H1 (cell line): ENCODE data around the gene TFEC. TPM values are rescaled to one million over a fixed set of nuclear protein-coding genes. Genes with fewer than 3 reads are reported as not detected.

Experiments used
- CTCF ChIA-PET: fragments of 300-600 bp; sonication (Branson Sonifier 250); formaldehyde crosslinking; loops from one replicate; lab custom pipeline; 2021; ENCODE audit not compliant: partially characterized antibody; lab: Charles Lee
- POLR2A ChIA-PET: fragments of 300-600 bp; sonication (Branson Sonifier 250); formaldehyde crosslinking; loops from one replicate; lab custom pipeline; 2021; ENCODE audit warnings: inconsistent platforms; ENCODE audit not compliant: partially characterized antibody; lab: Charles Lee
- DNase-seq, 2 experiments: peaks; one replicate each; pipeline versions ENCODE4 v3.0.0 to v3.0.0-alpha.2; 2010 to 2022; ENCODE audit warnings: low spot score in 2 of 2, low read depth in 1 of 2, mixed read lengths in 1 of 2
- FAIRE-seq: peaks from 2 replicates; lab custom pipeline; 2011; peaks lifted over from hg19 to GRCh38; lab: Jason Lieb, UNC
- H2AFZ ChIP-seq: 2 replicates; pipeline ENCODE4 v1.8.1; 2012; ENCODE audit warnings: low read length, inconsistent platforms
- H2AK5ac ChIP-seq: 2 replicates; pipeline ENCODE4 v1.6.1; 2013; ENCODE audit warnings: low read depth, low read length
- H2BK120ac ChIP-seq: replicated peaks from 2 replicates; pipeline ENCODE3; 2013; ENCODE audit warnings: low read depth, low read length, inconsistent platforms
- H2BK12ac ChIP-seq: 2 replicates; pipeline ENCODE4 v1.6.1; 2013; ENCODE audit warnings: low read depth, low read length
- H2BK15ac ChIP-seq: 2 replicates; pipeline ENCODE4 v1.6.1; 2013; ENCODE audit warnings: low read length
- H2BK20ac ChIP-seq: 2 replicates; pipeline ENCODE4 v1.6.1; 2013; ENCODE audit warnings: low read length
- H2BK5ac ChIP-seq: 2 replicates; pipeline ENCODE4 v1.6.1; 2013; ENCODE audit warnings: low read depth, low read length
- H3K14ac ChIP-seq: 2 replicates; pipeline ENCODE4 v1.6.1; 2013; ENCODE audit warnings: inconsistent platforms; ENCODE audit not compliant: insufficient read length
- H3K18ac ChIP-seq: 2 replicates; pipeline ENCODE4 v1.6.1; 2013; ENCODE audit warnings: low read length; ENCODE audit errors: extremely low read depth
- H3K23ac ChIP-seq: 2 replicates; pipeline ENCODE4 v1.6.1; 2013; ENCODE audit warnings: inconsistent platforms; ENCODE audit not compliant: insufficient read length
- H3K23me2 ChIP-seq: 2 replicates; pipeline ENCODE4 v1.6.1; 2013; ENCODE audit warnings: low read depth, low read length
- H3K27ac ChIP-seq: 2 replicates; pipeline ENCODE4 v1.6.1; 2011; ENCODE audit warnings: low read depth, low read length, inconsistent platforms
- H3K27me3 ChIP-seq, 4 experiments: replicated peaks in 1 of 4; 1 replicate in 1 of 4; 2 replicates in 3 of 4; pipeline versions ENCODE4 v1.6.1 to v1.8.1; 2011 to 2013; ENCODE audit warnings: low read length in 3 of 4, mild to moderate bottlenecking in 3 of 4, inconsistent platforms in 2 of 4, mixed read lengths in 2 of 4, moderate library complexity in 1 of 4; ENCODE audit not compliant: control insufficient read depth in 3 of 4, insufficient read depth in 3 of 4; ENCODE audit errors: extremely low read depth in 1 of 4
- H3K36me3 ChIP-seq, 4 experiments: 2 replicates each; pipeline versions ENCODE4 v1.6.1 to v1.8.1; 2011 to 2013; ENCODE audit warnings: mild to moderate bottlenecking in 4 of 4, low read length in 3 of 4, moderate library complexity in 2 of 4, control low read depth in 1 of 4, inconsistent platforms in 1 of 4; ENCODE audit not compliant: insufficient read depth in 4 of 4, control insufficient read depth in 2 of 4
- H3K4ac ChIP-seq: replicated peaks from 2 replicates; pipeline ENCODE3; 2013; ENCODE audit warnings: low read length, low read depth, mixed read lengths, inconsistent platforms; ENCODE audit not compliant: insufficient read length
- H3K4me1 ChIP-seq, 4 experiments: replicated peaks in 1 of 4; 1 replicate in 1 of 4; 2 replicates in 3 of 4; pipeline versions ENCODE4 v1.6.1 to v1.8.1; 2011 to 2013; ENCODE audit warnings: low read length in 3 of 4, inconsistent platforms in 2 of 4, mixed read lengths in 1 of 4; ENCODE audit not compliant: insufficient read depth in 4 of 4, control insufficient read depth in 3 of 4
- H3K4me2 ChIP-seq, 2 experiments: 2 replicates each; pipeline versions ENCODE4 v1.6.1 to v1.8.1; 2011 to 2013; ENCODE audit warnings: low read depth in 2 of 2, low read length in 2 of 2, control low read depth in 1 of 2, inconsistent platforms in 1 of 2, mild to moderate bottlenecking in 1 of 2; ENCODE audit not compliant: insufficient read depth in 1 of 2
- H3K4me3 ChIP-seq, 4 experiments: fragments of 200-600, 300-600 bp in 1 of 4; sonication (generic), shearing (Covaris generic), sonication (Bioruptor Twin) in 1 of 4; 2 replicates each; pipeline versions ENCODE4 v1.5.1 to v1.8.1; 2011 to 2016; ENCODE audit warnings: low read length in 4 of 4, low read depth in 3 of 4, control low read depth in 2 of 4, inconsistent platforms in 2 of 4, mild to moderate bottlenecking in 2 of 4, mixed read lengths in 1 of 4, moderate library complexity in 1 of 4; ENCODE audit not compliant: insufficient read depth in 2 of 4; ENCODE audit errors: extremely low read depth in 1 of 4
- H3K56ac ChIP-seq: replicated peaks from 2 replicates; pipeline ENCODE3; 2013; ENCODE audit warnings: low read depth, mild to moderate bottlenecking, mixed read lengths, low read length, inconsistent platforms; ENCODE audit not compliant: insufficient read length
- H3K79me1 ChIP-seq: 2 replicates; pipeline ENCODE4 v1.6.1; 2013; ENCODE audit warnings: low read depth, low read length, control low read depth
- H3K79me2 ChIP-seq, 2 experiments: 2 replicates each; pipeline versions ENCODE4 v1.6.1 to v1.8.1; 2012 to 2013; ENCODE audit warnings: low read length in 2 of 2, mild to moderate bottlenecking in 2 of 2, inconsistent platforms in 1 of 2; ENCODE audit not compliant: insufficient read depth in 2 of 2, control insufficient read depth in 1 of 2
- H3K9ac ChIP-seq, 4 experiments: replicated peaks in 1 of 4; 1 replicate in 1 of 4; 2 replicates in 3 of 4; pipeline versions ENCODE4 v1.6.1 to v1.8.1; 2011 to 2013; ENCODE audit warnings: low read depth in 3 of 4, low read length in 3 of 4, control low read depth in 2 of 4, mild to moderate bottlenecking in 2 of 4, moderate library complexity in 2 of 4, inconsistent platforms in 1 of 4; ENCODE audit errors: extremely low read depth in 1 of 4
- H3K9me3 ChIP-seq, 2 experiments: 2 replicates each; pipeline versions ENCODE4 v1.6.1 to v1.8.1; 2012 to 2013; ENCODE audit warnings: mild to moderate bottlenecking in 2 of 2, moderate library complexity in 2 of 2, control low read depth in 1 of 2, inconsistent platforms in 1 of 2, low read depth in 1 of 2, low read length in 1 of 2, mixed read lengths in 1 of 2; ENCODE audit not compliant: insufficient read depth in 2 of 2
- H4K20me1 ChIP-seq, 2 experiments: replicated peaks in 1 of 2; 2 replicates each; pipeline versions ENCODE3 to v1.8.1; 2011 to 2013; ENCODE audit warnings: inconsistent platforms in 2 of 2, low read length in 2 of 2, mild to moderate bottlenecking in 1 of 2; ENCODE audit not compliant: insufficient read depth in 2 of 2, control insufficient read depth in 1 of 2
- H4K5ac ChIP-seq: 2 replicates; pipeline ENCODE4 v1.6.1; 2013; ENCODE audit warnings: low read length, low read depth, mixed read lengths, inconsistent platforms; ENCODE audit not compliant: insufficient read length
- H4K8ac ChIP-seq: 2 replicates; pipeline ENCODE4 v1.8.0; 2013; ENCODE audit warnings: mild to moderate bottlenecking, moderate library complexity, low read length, inconsistent platforms; ENCODE audit not compliant: insufficient read depth; ENCODE audit errors: extremely low read depth
- H4K91ac ChIP-seq: replicated peaks from 2 replicates; pipeline ENCODE3; 2013; ENCODE audit warnings: low read length, mixed read lengths, inconsistent platforms; ENCODE audit not compliant: insufficient read length
- CBX8 ChIP-seq: fragments of 300-800, 300-1000 bp; sonication (generic); IDR thresholded peaks from 2 replicates; pipeline ENCODE4 v1.7.1; 2016; ENCODE audit warnings: low read depth, low read length, borderline replicate concordance
- CHD2 ChIP-seq: IDR thresholded peaks from 2 replicates; pipeline ENCODE4 v1.6.1; 2012; ENCODE audit warnings: low read length, improper control_type of control experiment
- EGR1 ChIP-seq: IDR thresholded peaks from 2 replicates; pipeline ENCODE4 v1.6.1; 2011; ENCODE audit warnings: low read depth, low read length, borderline replicate concordance
- EP300 ChIP-seq, 2 experiments: IDR thresholded peaks; 1 replicate in 1 of 2; 2 replicates in 1 of 2; pipeline ENCODE4 v1.6.1; 2011 to 2012; ENCODE audit warnings: low read depth in 2 of 2, low read length in 2 of 2, mild to moderate bottlenecking in 2 of 2, borderline replicate concordance in 1 of 2, inconsistent platforms in 1 of 2, moderate library complexity in 1 of 2
- EZH2 ChIP-seq: fragments of 200-600 bp; sonication (generic); IDR thresholded peaks from 2 replicates; pipeline ENCODE4 v1.7.1; 2012; ENCODE audit warnings: low read depth, mild to moderate bottlenecking, moderate library complexity, low read length, inconsistent platforms; ENCODE audit not compliant: severe bottlenecking
- GTF2F1 ChIP-seq: IDR thresholded peaks from 2 replicates; pipeline ENCODE4 v1.6.1; 2012; ENCODE audit warnings: low read depth, low read length, improper control_type of control experiment, borderline replicate concordance
- NANOG ChIP-seq: IDR thresholded peaks from 2 replicates; pipeline ENCODE4 v1.6.1; 2011; ENCODE audit warnings: low read length, low read depth, mild to moderate bottlenecking, inconsistent platforms; ENCODE audit not compliant: insufficient read depth, poor library complexity, severe bottlenecking
- NRF1 ChIP-seq: IDR thresholded peaks from 2 replicates; pipeline ENCODE4 v1.6.1; 2011; ENCODE audit warnings: mild to moderate bottlenecking, low read depth, low read length, improper control_type of control experiment
- POU5F1 ChIP-seq: IDR thresholded peaks from 2 replicates; pipeline ENCODE4 v1.6.1; 2011; ENCODE audit warnings: low read depth, mild to moderate bottlenecking, low read length, moderate library complexity
- RBBP5 ChIP-seq: IDR thresholded peaks from 2 replicates; pipeline ENCODE4 v1.7.1; 2012; ENCODE audit warnings: low read depth, mild to moderate bottlenecking, inconsistent platforms, low read length, moderate library complexity, borderline replicate concordance
- RFX5 ChIP-seq: IDR thresholded peaks from 2 replicates; pipeline ENCODE4 v1.6.1; 2011; ENCODE audit warnings: low read depth, low read length, improper control_type of control experiment, borderline replicate concordance
- RNF2 ChIP-seq: fragments of 200-900, 300-1000 bp; sonication (generic); IDR thresholded peaks from 2 replicates; pipeline ENCODE4 v1.7.1; 2016; ENCODE audit warnings: borderline replicate concordance, low read depth, mild to moderate bottlenecking, antibody characterized with exemption, low read length; ENCODE audit not compliant: poor library complexity, severe bottlenecking; ENCODE audit errors: missing control alignments
- SP2 ChIP-seq: IDR thresholded peaks from 2 replicates; pipeline ENCODE4 v1.6.1; 2012; ENCODE audit warnings: mild to moderate bottlenecking, low read length, inconsistent platforms
- SRF ChIP-seq: IDR thresholded peaks from 2 replicates; pipeline ENCODE4 v1.6.1; 2011; ENCODE audit warnings: mild to moderate bottlenecking, low read depth, low read length, moderate library complexity
- TAF1 ChIP-seq: IDR thresholded peaks from 2 replicates; pipeline ENCODE4 v1.6.1; 2011; ENCODE audit warnings: mild to moderate bottlenecking, low read depth, low read length
- WGBS, 2 experiments: shearing (Covaris generic) in 1 of 2; methylation state at CpG; one replicate each; pipeline versions ENCODE4 v1.1.6 to v1.1.7; 2013 to 2015; ENCODE audit warnings: low lambda C conversion rate in 2 of 2, mixed read lengths in 2 of 2, inconsistent platforms in 1 of 2, low coverage in 1 of 2, missing lambda C conversion rate in 1 of 2; ENCODE audit not compliant: insufficient replicate concordance in 2 of 2, insufficient coverage in 1 of 2, insufficient read length in 1 of 2; ENCODE audit errors: extremely low coverage in 1 of 2, missing lambda C conversion rate in 1 of 2; 5-methylcytosine and 5-hydroxymethylcytosine counted together
- polyA plus RNA-seq, 7 experiments: library from polyadenylated mRNA; depleted of rRNA in 3 of 7; stranded (reverse) in 5 of 7; unstranded in 2 of 7; fragments of >200 nt in 5 of 7; fragments of 200-250 nt in 2 of 7; gene quantifications; 1 replicate in 5 of 7; 2 replicates in 1 of 7; 4 replicates in 1 of 7; pipeline versions ENCODE4 v1.2.1 to v1.2.3, GENCODE V29; 2011 to 2013; ENCODE audit warnings: missing spikeins in 2 of 7, mixed read lengths in 2 of 7
- total RNA-seq: library from RNA; stranded (reverse); fragmentation: NEBNext Ultra II Directional; extraction: Animal tissue kit (Norgen Biotek cat#: 25700); gene quantifications from 2 replicates; pipeline ENCODE4 v1.2.1, GENCODE V29; 2021

TFEC gene
- total and polyA plus RNA-seq, 2 of the 8 experiments (the other 6 are each of a cell fraction or from before 2014, with no cell fraction given) = not detected

DNA sequence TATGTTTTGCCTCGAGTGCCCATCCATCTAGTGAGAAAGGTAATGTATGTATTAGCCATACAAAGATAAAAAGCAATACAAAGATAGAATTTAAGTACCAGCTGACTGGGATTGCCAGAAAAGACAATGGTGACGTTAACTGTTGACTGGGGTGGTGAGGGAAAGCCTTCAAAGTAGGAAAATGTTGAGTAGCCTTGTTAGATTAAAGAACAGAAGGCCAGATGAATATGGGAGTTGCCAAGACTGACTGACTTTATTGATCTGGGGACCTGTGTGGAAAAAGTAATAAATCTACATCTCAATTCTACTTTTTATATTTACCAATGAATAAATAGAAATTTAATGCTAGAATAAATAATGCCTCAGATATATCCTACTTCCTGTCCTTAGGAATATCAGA is 97.7 kb downstream of the TFEC start:
- Histone ChIP-seq H4K91ac (no peak overlapping the region), H3K27me3 (no peaks in the 10 kb centered on the region), H3K79me2 (no peaks in the 10 kb centered on the region), H2BK20ac (no peak overlapping the region), H3K56ac (no peak overlapping the region), H3K23me2 (no peaks in the 10 kb centered on the region; the same call in 1 of the 2 replicates), H3K14ac (no peak overlapping the region), H2AFZ (no peak overlapping the region), H2AK5ac (no peak overlapping the region), H2BK12ac (no peak overlapping the region), H2BK120ac (no peak overlapping the region), H3K4me1 (no peaks in the 10 kb centered on the region), H3K4me3 (no peak overlapping the region), H4K5ac (no peak overlapping the region), H2BK15ac (no peak overlapping the region), H3K79me1 (no peaks in the 10 kb centered on the region), H4K8ac (no peak overlapping the region), H3K4me2 (no peak overlapping the region), H3K4ac (no peak overlapping the region), H3K9me3 (no peaks in the 10 kb centered on the region), H3K9ac (no peak overlapping the region), H3K18ac (no peak overlapping the region), H3K27ac (no peak overlapping the region), H4K20me1 (no peaks in the 10 kb centered on the region), H3K23ac (no peak overlapping the region), H2BK5ac (no peak overlapping the region), H3K36me3 (no peaks in the 10 kb centered on the region)
- no peak for FAIRE-seq
- DNase-seq = no peak
- ChIA-PET CTCF (no interaction called here), POLR2A (no interaction called here)
- WGBS, 2 experiments = 76% methylated on average over 2 of the region's 2 CpGs; no CpG with 5 or more reads in 1 of the 2 experiments
- TF ChIP-seq SP2 (no peak), TAF1 (no peak), EZH2 (no peak), CBX8 (no peak), RNF2 (no peak), EGR1 (no peak), EP300 (IDR thresholded peaks at IDR 0.05; ENCODE audit: borderline replicate concordance in 1 of 2, low read depth in 2 of 2, low read length in 2 of 2) (no peak), NANOG (no peak), NRF1 (no peak), RFX5 (no peak), CHD2 (no peak), POU5F1 (no peak), RBBP5 (no peak), GTF2F1 (no peak), SRF (no peak)
